ENCODE results near the gene GPR18. TPM values are rescaled to one million over a fixed set of nuclear protein-coding genes. Genes with fewer than 3 reads are reported as not detected.

The GPR18 gene
- total and polyA plus RNA-seq, 2 of the 13 experiments (the other 11 are each of a cell fraction or from before 2014, with no cell fraction given), result not detected

DNA sequence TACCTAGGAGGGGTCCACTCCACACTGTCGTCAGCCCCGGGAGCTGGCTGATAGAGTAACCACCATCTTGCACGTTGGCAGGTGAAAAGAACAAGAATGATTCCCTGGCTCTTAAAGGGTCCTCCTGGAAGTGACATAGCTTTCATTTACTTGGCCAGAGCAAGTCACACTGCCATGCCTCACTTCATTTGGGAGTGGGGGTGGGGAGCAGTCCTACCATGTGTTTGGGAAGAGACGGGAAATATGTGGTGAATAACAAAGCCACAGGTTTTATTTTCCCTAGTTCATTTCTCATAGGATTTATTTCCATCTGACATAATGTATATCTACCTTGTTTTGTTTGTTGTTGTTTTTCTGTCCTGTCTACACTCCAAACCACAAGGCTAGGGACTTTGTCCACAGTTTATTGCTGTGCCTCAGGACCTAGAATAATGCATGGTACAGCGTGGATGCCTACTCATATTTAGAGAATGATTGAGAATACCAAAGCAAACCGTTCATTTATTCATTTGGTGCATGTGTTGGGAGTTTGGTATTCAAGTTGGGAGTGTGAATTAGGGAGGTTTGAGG is 30.8 kb downstream of the GPR18 start:
- Histone ChIP-seq H3K79me2 (ENCODE audit: insufficient read depth, low read length) (peaks cover 81% of the 10 kb centered on the region), H3K4me2 (ENCODE audit: low read depth, low read length) (no peak overlapping the region), H3K27me3 (ENCODE audit: control insufficient read depth in 1 of 2, insufficient read depth in 2 of 2, low read length in 2 of 2) (no peaks in the 10 kb centered on the region), H2AFZ (ENCODE audit: low read length) (no peak overlapping the region), H3K4me3 (replicated peaks in 1 of 3; ENCODE audit: insufficient read depth in 1 of 3, low read depth in 2 of 3, low read length in 3 of 3) (no peak overlapping the region), H3K4me1 (ENCODE audit: insufficient read depth, low read length) (peaks cover 18% of the 10 kb centered on the region), H3K9me3 (ENCODE audit: low read length) (no peaks in the 10 kb centered on the region), H3K27ac (ENCODE audit: extremely low read length, insufficient read depth, low read length) (no peak overlapping the region), H3K9ac (ENCODE audit: insufficient read depth, low read depth, low read length) (no peak overlapping the region), H4K20me1 (ENCODE audit: insufficient read depth, low read length) (peaks cover 14% of the 10 kb centered on the region), H3K36me3 (replicated peaks in 1 of 2; ENCODE audit: control insufficient read depth in 1 of 2, insufficient read depth in 2 of 2, low read length in 2 of 2) (peaks cover 0 to 4% of the 10 kb centered on the region in 2 experiments; a peak in 1 of 5 replicates)
- ChIA-PET POLR2A (no interaction called here), CTCF (ENCODE audit: low intra/inter-chr PET ratio, low total read pairs) (no interaction called here)
- DNase-seq (ENCODE audit: low spot score), result no peak
- intact Hi-C loops (cut with micrococcal nuclease; ENCODE audit: unreplicated experiment), result no loop called here
- no TSS peak for BruUV-seq (replicated peaks)
- TF ChIP-seq ZMYM4 (CRISPR knock-in tag; IDR thresholded peaks at IDR 0.05) (no peak), ZNF672 (CRISPR knock-in tag; IDR thresholded peaks at IDR 0.05) (no peak), U2AF1 (optimal IDR thresholded peaks at IDR 0.05; ENCODE audit: low read depth, low read length) (no peak), ZSCAN29 (CRISPR knock-in tag; conservative IDR thresholded peaks at IDR 0.05) (no peak)
- TF ChIP-seq, protein P1, sequence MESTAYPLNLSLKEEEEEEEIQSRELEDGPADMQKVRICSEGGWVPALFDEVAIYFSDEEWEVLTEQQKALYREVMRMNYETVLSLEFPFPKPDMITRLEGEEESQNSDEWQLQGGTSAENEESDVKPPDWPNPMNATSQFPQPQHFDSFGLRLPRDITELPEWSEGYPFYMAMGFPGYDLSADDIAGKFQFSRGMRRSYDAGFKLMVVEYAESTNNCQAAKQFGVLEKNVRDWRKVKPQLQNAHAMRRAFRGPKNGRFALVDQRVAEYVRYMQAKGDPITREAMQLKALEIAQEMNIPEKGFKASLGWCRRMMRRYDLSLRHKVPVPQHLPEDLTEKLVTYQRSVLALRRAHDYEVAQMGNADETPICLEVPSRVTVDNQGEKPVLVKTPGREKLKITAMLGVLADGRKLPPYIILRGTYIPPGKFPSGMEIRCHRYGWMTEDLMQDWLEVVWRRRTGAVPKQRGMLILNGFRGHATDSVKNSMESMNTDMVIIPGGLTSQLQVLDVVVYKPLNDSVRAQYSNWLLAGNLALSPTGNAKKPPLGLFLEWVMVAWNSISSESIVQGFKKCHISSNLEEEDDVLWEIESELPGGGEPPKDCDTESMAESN (CRISPR knock-in tag; conservative IDR thresholded peaks at IDR 0.05), result no peak
- in situ Hi-C loops (cut with HindIII; ENCODE audit: extremely low pct_ligation_motif_present, low pct_unique_long_range_greater_than_20kb), result no loop called here
- WGBS (ENCODE audit: low lambda C conversion rate), result 98% methylated on average over 5 of the region's 6 CpGs
- no peak for ATAC-seq
- FAIRE-seq, result no peak

GRCh38 chr13:99226513-99226912 is 31.7 kb downstream of the GPR18 start:
- Histone ChIP-seq H3K4me3 (replicated peaks in 1 of 3; ENCODE audit: insufficient read depth in 1 of 3, low read depth in 2 of 3, low read length in 3 of 3) (no peak overlapping the region), H3K27ac (ENCODE audit: extremely low read length, insufficient read depth, low read length) (no peak overlapping the region), H3K36me3 (replicated peaks in 1 of 2; ENCODE audit: control insufficient read depth in 1 of 2, insufficient read depth in 2 of 2, low read length in 2 of 2) (peaks cover 0 to 12% of the 10 kb centered on the region in 2 experiments; a peak in 3 of 5 replicates), H3K4me1 (ENCODE audit: insufficient read depth, low read length) (peaks cover 18% of the 10 kb centered on the region), H3K9ac (ENCODE audit: insufficient read depth, low read depth, low read length) (no peak overlapping the region), H3K79me2 (ENCODE audit: insufficient read depth, low read length) (peaks cover 83% of the 10 kb centered on the region), H3K4me2 (ENCODE audit: low read depth, low read length) (no peak overlapping the region), H3K27me3 (ENCODE audit: control insufficient read depth in 1 of 2, insufficient read depth in 2 of 2, low read length in 2 of 2) (no peaks in the 10 kb centered on the region), H4K20me1 (ENCODE audit: insufficient read depth, low read length) (peaks cover 14% of the 10 kb centered on the region), H3K9me3 (ENCODE audit: low read length) (no peaks in the 10 kb centered on the region), H2AFZ (ENCODE audit: low read length) (no peak overlapping the region)
- DNase-seq (ENCODE audit: low spot score), result no peak
- no peak for FAIRE-seq
- CTCF ChIA-PET (ENCODE audit: low intra/inter-chr PET ratio, low total read pairs), result no interaction called here
- in situ Hi-C loops (cut with HindIII; ENCODE audit: extremely low pct_ligation_motif_present, low pct_unique_long_range_greater_than_20kb) (no loop called here), intact Hi-C loops (cut with micrococcal nuclease; ENCODE audit: unreplicated experiment) (no loop called here)
- ATAC-seq, result no peak
- POLR2A ChIA-PET, result no interaction called here
- no peak for TF ChIP-seq GMEB1 (CRISPR knock-in tag; IDR thresholded peaks at IDR 0.05; ENCODE audit: borderline replicate concordance)
- TF ChIP-seq ARNTL (CRISPR knock-in tag; IDR thresholded peaks at IDR 0.05), result no peak
- TF ChIP-seq ZNF83 (CRISPR knock-in tag; IDR thresholded peaks at IDR 0.05; ENCODE audit: borderline replicate concordance), result no peak
- TF ChIP-seq ZNF460 (CRISPR knock-in tag; IDR thresholded peaks at IDR 0.05; ENCODE audit: borderline replicate concordance), result no peak
- no peak for TF ChIP-seq CBX5 (CRISPR knock-in tag; IDR thresholded peaks at IDR 0.05; ENCODE audit: borderline replicate concordance)
- no peak for TF ChIP-seq EP300 (IDR thresholded peaks at IDR 0.05; ENCODE audit: low read depth in 2 of 2, low read length in 2 of 2)
- no peak for TF ChIP-seq EP300 (CRISPR knock-in tag; IDR thresholded peaks at IDR 0.05; ENCODE audit: borderline replicate concordance)
- TF ChIP-seq NRL (CRISPR knock-in tag; IDR thresholded peaks at IDR 0.05; ENCODE audit: borderline replicate concordance), result no peak
- no peak for TF ChIP-seq SNAPC2 (CRISPR knock-in tag; IDR thresholded peaks at IDR 0.05)
- no peak for TF ChIP-seq IKZF1 (IDR thresholded peaks at IDR 0.05)
- no peak for TF ChIP-seq NFE2L1 (CRISPR knock-in tag; IDR thresholded peaks at IDR 0.05; ENCODE audit: borderline replicate concordance)
- no peak for TF ChIP-seq ZNF430 (CRISPR knock-in tag; IDR thresholded peaks at IDR 0.05)
- 100% methylated on average over 2 of the region's 2 CpGs for WGBS (ENCODE audit: low lambda C conversion rate)
- BruUV-seq (replicated peaks), result no TSS peak
